IPS-15b (cell line): Measurements from ENCODE around the gene HSD17B8.
A peak's percentile ranks its signal among the peaks of the same experiment; 100 is the strongest.

Experiments
- H3K27me3 ChIP-seq: one replicate; pipeline ENCODE4 v1.6.1; 2013; ENCODE audit warnings: low read length; ENCODE audit not compliant: control insufficient read depth, insufficient read depth
- H3K36me3 ChIP-seq: one replicate; pipeline ENCODE4 v1.6.1; 2013; ENCODE audit warnings: low read length; ENCODE audit not compliant: control insufficient read depth, insufficient read depth
- H3K4me1 ChIP-seq: one replicate; pipeline ENCODE4 v1.6.1; 2013; ENCODE audit warnings: mild to moderate bottlenecking, low read length; ENCODE audit not compliant: control insufficient read depth, insufficient read depth
- H3K4me3 ChIP-seq: one replicate; pipeline ENCODE4 v1.5.1; 2013; ENCODE audit warnings: low read depth, low read length
- H3K9ac ChIP-seq: one replicate; pipeline ENCODE4 v1.6.1; 2013; ENCODE audit warnings: low read depth, mild to moderate bottlenecking, low read length
- H3K9me3 ChIP-seq: one replicate; pipeline ENCODE4 v1.6.1; 2013; ENCODE audit warnings: mild to moderate bottlenecking, low read length; ENCODE audit not compliant: control insufficient read depth, insufficient read depth

Gene HSD17B8

GRCh38 chr6:33247977-33248642 is 43.7 kb downstream of the HSD17B8 start:
- Histone ChIP-seq H3K9ac (no peak overlapping the region), H3K27me3 (peaks cover 24% of the 10 kb centered on the region), H3K9me3 (no peaks in the 10 kb centered on the region), H3K4me1 (peaks cover 4% of the 10 kb centered on the region), H3K4me3 (peak overlapping the region; percentile 76), H3K36me3 (no peaks in the 10 kb centered on the region)

- Histone ChIP-seq H3K9me3 (no peaks in the 10 kb centered on the region), H3K36me3 (peaks cover under 1% of the 10 kb centered on the region), H3K4me1 (peaks cover 4% of the 10 kb centered on the region), H3K9ac (no peak overlapping the region), H3K4me3 (peak overlapping the region; percentile 76), H3K27me3 (peaks cover 22% of the 10 kb centered on the region)
Observed at GRCh38 chr6:33248643-33248931, 44.1 kb downstream of the HSD17B8 start.

- peaks cover 4% of the 10 kb centered on the region for H3K4me1 ChIP-seq
- peak overlapping the region; percentile 94 for H3K4me3 ChIP-seq
- H3K9me3 ChIP-seq: no peaks in the 10 kb centered on the region
- H3K27me3 ChIP-seq: peaks cover 22% of the 10 kb centered on the region
- H3K36me3 ChIP-seq: peaks cover 3% of the 10 kb centered on the region
- peak overlapping the region; percentile 95 for H3K9ac ChIP-seq
Observed at GRCh38 chr6:33248932-33249731, 44.7 kb downstream of the HSD17B8 start.

GRCh38 chr6:33249732-33250630 is 45.5 kb downstream of the HSD17B8 start:
- Histone ChIP-seq H3K9me3 (no peaks in the 10 kb centered on the region), H3K4me1 (peaks cover 4% of the 10 kb centered on the region), H3K9ac (peak overlapping the region; percentile 95), H3K36me3 (peaks cover 3% of the 10 kb centered on the region), H3K27me3 (peaks cover 22% of the 10 kb centered on the region), H3K4me3 (peak overlapping the region; percentile 94)

GRCh38 chr6:33250731-33251130 is 46.3 kb downstream of the HSD17B8 start:
- H3K4me3 ChIP-seq: no peak overlapping the region

GRCh38 chr6:33251395-33252012 is 47.0 kb downstream of the HSD17B8 start:
- Histone ChIP-seq H3K36me3 (peaks cover 3% of the 10 kb centered on the region), H3K4me3 (no peak overlapping the region), H3K9me3 (no peaks in the 10 kb centered on the region), H3K9ac (no peak overlapping the region), H3K4me1 (peaks cover 4% of the 10 kb centered on the region), H3K27me3 (peaks cover 19% of the 10 kb centered on the region)

More at GRCh38 chr6:33250731-33251130, 46.3 kb downstream of the HSD17B8 start:
- Histone ChIP-seq H3K4me1 (peaks cover 4% of the 10 kb centered on the region), H3K9me3 (no peaks in the 10 kb centered on the region), H3K9ac (no peak overlapping the region), H3K27me3 (peaks cover 22% of the 10 kb centered on the region), H3K36me3 (peaks cover 3% of the 10 kb centered on the region)

- peaks cover 7% of the 10 kb centered on the region for H3K27me3 ChIP-seq
- H3K9ac ChIP-seq: no peak overlapping the region
- H3K36me3 ChIP-seq: peaks cover 3% of the 10 kb centered on the region
- no peak overlapping the region for H3K4me3 ChIP-seq
- H3K9me3 ChIP-seq: no peaks in the 10 kb centered on the region
- H3K4me1 ChIP-seq: peaks cover 4% of the 10 kb centered on the region
Observed at GRCh38 chr6:33252759-33253158, 48.3 kb downstream of the HSD17B8 start.

GRCh38 chr6:33254591-33254990 is 50.1 kb downstream of the HSD17B8 start:
- H3K9ac ChIP-seq: no peak overlapping the region
- H3K4me3 ChIP-seq: no peak overlapping the region
- H3K27me3 ChIP-seq: no peaks in the 10 kb centered on the region
- no peaks in the 10 kb centered on the region for H3K9me3 ChIP-seq
- peaks cover 7% of the 10 kb centered on the region for H3K36me3 ChIP-seq
- peaks cover 2% of the 10 kb centered on the region for H3K4me1 ChIP-seq
